Measurements from ENCODE around the gene CACNB2. TPM values are rescaled to one million over a fixed set of nuclear protein-coding genes. Genes with fewer than 3 reads are reported as not detected.

The CACNB2 gene
- total RNA-seq, 1 experiment from 2014 or later = 0.07 TPM

- no TSS peak for BruUV-seq (replicated peaks)
- no peak overlapping the region for H2AFZ ChIP-seq (ENCODE audit: low read length)
- H3K9me3 ChIP-seq (ENCODE audit: low read length) = no peaks in the 10 kb centered on the region
- no peak for TF ChIP-seq EZH2phosphoT487 (IDR thresholded peaks at IDR 0.05; ENCODE audit: borderline replicate concordance, low read length)
- TF ChIP-seq EZH2 (IDR thresholded peaks at IDR 0.05; ENCODE audit: low read length, unreplicated experiment) = no peak
- no peak for TF ChIP-seq CTCF (conservative IDR thresholded peaks at IDR 0.05; ENCODE audit: low read depth, low read length)
- no peaks in the 10 kb centered on the region for H4K20me1 ChIP-seq (ENCODE audit: low read length)
- no peaks in the 10 kb centered on the region for H3F3A ChIP-seq (ENCODE audit: low read length, unreplicated experiment)
- H3K27ac ChIP-seq (ENCODE audit: low read length) = no peak overlapping the region
- no peak overlapping the region for H3K4me2 ChIP-seq (ENCODE audit: low read length)
- DNase-seq (no peak), ATAC-seq (no peak)
- intact Hi-C loops (cut with micrococcal nuclease) = no loop called here
- H3K79me2 ChIP-seq (ENCODE audit: low read length) = no peaks in the 10 kb centered on the region
- no peaks in the 10 kb centered on the region for H3K4me1 ChIP-seq (ENCODE audit: insufficient read depth, low read length)
- H3K9me2 ChIP-seq (replicated peaks; ENCODE audit: low read length) = no peaks in the 10 kb centered on the region
- H3K4me3 ChIP-seq (ENCODE audit: low read length) = no peak overlapping the region
- CTCF ChIA-PET = no interaction called here
- no peaks in the 10 kb centered on the region for H3K27me3 ChIP-seq (ENCODE audit: low read length)
- H3K9ac ChIP-seq (ENCODE audit: low read length) = no peak overlapping the region
- no peaks in the 10 kb centered on the region for H3K36me3 ChIP-seq (ENCODE audit: low read depth, low read length)
- POLR2A ChIA-PET (ENCODE audit: unreplicated experiment) = no interaction called here
Measured at GRCh38 chr10:18523858-18524257, 383.6 kb downstream of the CACNB2 start.

- ChIA-PET CTCF (no interaction called here), POLR2A (ENCODE audit: unreplicated experiment) (no interaction called here)
- no peaks in the 10 kb centered on the region for H4K20me1 ChIP-seq (ENCODE audit: low read length)
- no peak for DNase-seq
- H2AFZ ChIP-seq (ENCODE audit: low read length) = no peak overlapping the region
- TF ChIP-seq CTCF (conservative IDR thresholded peaks at IDR 0.05; ENCODE audit: low read depth, low read length) (no peak), EZH2 (IDR thresholded peaks at IDR 0.05; ENCODE audit: low read length, unreplicated experiment) (no peak)
- intact Hi-C loops (cut with micrococcal nuclease) = no loop called here
- H3K9me2 ChIP-seq (replicated peaks; ENCODE audit: low read length) = no peaks in the 10 kb centered on the region
- no peaks in the 10 kb centered on the region for H3K79me2 ChIP-seq (ENCODE audit: low read length)
- H3K27me3 ChIP-seq (ENCODE audit: low read length) = no peaks in the 10 kb centered on the region
- H3K9ac ChIP-seq (ENCODE audit: low read length) = no peak overlapping the region
- no peak for ATAC-seq
- H3F3A ChIP-seq (ENCODE audit: low read length, unreplicated experiment) = no peaks in the 10 kb centered on the region
- no peaks in the 10 kb centered on the region for H3K36me3 ChIP-seq (ENCODE audit: low read depth, low read length)
- no peak overlapping the region for H3K4me2 ChIP-seq (ENCODE audit: low read length)
- no peaks in the 10 kb centered on the region for H3K4me1 ChIP-seq (ENCODE audit: insufficient read depth, low read length)
- H3K27ac ChIP-seq (ENCODE audit: low read length) = no peak overlapping the region
- no peaks in the 10 kb centered on the region for H3K9me3 ChIP-seq (ENCODE audit: low read length)
- H3K4me3 ChIP-seq (ENCODE audit: low read length) = no peak overlapping the region
- BruUV-seq (replicated peaks) = no TSS peak
Measured at GRCh38 chr10:18527687-18528086, 387.5 kb downstream of the CACNB2 start.

- Histone ChIP-seq H3K9me3 (ENCODE audit: low read length) (no peaks in the 10 kb centered on the region), H3K9ac (ENCODE audit: low read length) (no peak overlapping the region), H3K4me1 (ENCODE audit: insufficient read depth, low read length) (no peaks in the 10 kb centered on the region), H2AFZ (ENCODE audit: low read length) (no peak overlapping the region), H3K27me3 (ENCODE audit: low read length) (no peaks in the 10 kb centered on the region), H3K9me2 (replicated peaks; ENCODE audit: low read length) (no peaks in the 10 kb centered on the region), H3K27ac (ENCODE audit: low read length) (no peak overlapping the region), H3K79me2 (ENCODE audit: low read length) (no peaks in the 10 kb centered on the region), H4K20me1 (ENCODE audit: low read length) (no peaks in the 10 kb centered on the region), H3F3A (ENCODE audit: low read length, unreplicated experiment) (no peaks in the 10 kb centered on the region), H3K4me2 (ENCODE audit: low read length) (no peak overlapping the region), H3K4me3 (ENCODE audit: low read length) (no peak overlapping the region), H3K36me3 (ENCODE audit: low read depth, low read length) (no peaks in the 10 kb centered on the region)
- CTCF ChIA-PET = no interaction called here
- intact Hi-C loops (cut with micrococcal nuclease) = no loop called here
- POLR2A ChIA-PET (ENCODE audit: unreplicated experiment) = no interaction called here
- DNase-seq (no peak), ATAC-seq (no peak)
- no peak for TF ChIP-seq CTCF (conservative IDR thresholded peaks at IDR 0.05; ENCODE audit: low read depth, low read length)
- TF ChIP-seq EZH2 (IDR thresholded peaks at IDR 0.05; ENCODE audit: low read length, unreplicated experiment) = no peak
- no peak for TF ChIP-seq EZH2phosphoT487 (IDR thresholded peaks at IDR 0.05; ENCODE audit: borderline replicate concordance, low read length)
- no TSS peak for BruUV-seq (replicated peaks)
Measured at GRCh38 chr10:18528292-18528691, 388.1 kb downstream of the CACNB2 start.
